ENCODE data around the gene STN1. TPM values are rescaled to one million over a fixed set of nuclear protein-coding genes. Genes with fewer than 3 reads are reported as not detected.
A peak's percentile ranks its signal among the peaks of the same experiment; 100 is the strongest.

The STN1 gene
- total and polyA plus RNA-seq, 9 of the 15 experiments (the other 6 are each of a cell fraction or from before 2014, with no cell fraction given): 9.1 to 19.6 (median 13.8) TPM

- TF ChIP-seq, protein P1, sequence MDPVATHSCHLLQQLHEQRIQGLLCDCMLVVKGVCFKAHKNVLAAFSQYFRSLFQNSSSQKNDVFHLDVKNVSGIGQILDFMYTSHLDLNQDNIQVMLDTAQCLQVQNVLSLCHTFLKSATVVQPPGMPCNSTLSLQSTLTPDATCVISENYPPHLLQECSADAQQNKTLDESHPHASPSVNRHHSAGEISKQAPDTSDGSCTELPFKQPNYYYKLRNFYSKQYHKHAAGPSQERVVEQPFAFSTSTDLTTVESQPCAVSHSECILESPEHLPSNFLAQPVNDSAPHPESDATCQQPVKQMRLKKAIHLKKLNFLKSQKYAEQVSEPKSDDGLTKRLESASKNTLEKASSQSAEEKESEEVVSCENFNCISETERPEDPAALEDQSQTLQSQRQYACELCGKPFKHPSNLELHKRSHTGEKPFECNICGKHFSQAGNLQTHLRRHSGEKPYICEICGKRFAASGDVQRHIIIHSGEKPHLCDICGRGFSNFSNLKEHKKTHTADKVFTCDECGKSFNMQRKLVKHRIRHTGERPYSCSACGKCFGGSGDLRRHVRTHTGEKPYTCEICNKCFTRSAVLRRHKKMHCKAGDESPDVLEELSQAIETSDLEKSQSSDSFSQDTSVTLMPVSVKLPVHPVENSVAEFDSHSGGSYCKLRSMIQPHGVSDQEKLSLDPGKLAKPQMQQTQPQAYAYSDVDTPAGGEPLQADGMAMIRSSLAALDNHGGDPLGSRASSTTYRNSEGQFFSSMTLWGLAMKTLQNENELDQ (CRISPR knock-in tag; IDR thresholded peaks at IDR 0.05; ENCODE audit: borderline replicate concordance): no peak
- TF ChIP-seq JUN (IDR thresholded peaks at IDR 0.05; ENCODE audit: borderline replicate concordance, low read depth, low read length) (no peak), JUN (CRISPR knock-in tag; IDR thresholded peaks at IDR 0.05; ENCODE audit: borderline replicate concordance) (no peak)
Observed at GRCh38 chr10:103912759-103913158, 5.2 kb downstream of the STN1 start (continued).

DNA sequence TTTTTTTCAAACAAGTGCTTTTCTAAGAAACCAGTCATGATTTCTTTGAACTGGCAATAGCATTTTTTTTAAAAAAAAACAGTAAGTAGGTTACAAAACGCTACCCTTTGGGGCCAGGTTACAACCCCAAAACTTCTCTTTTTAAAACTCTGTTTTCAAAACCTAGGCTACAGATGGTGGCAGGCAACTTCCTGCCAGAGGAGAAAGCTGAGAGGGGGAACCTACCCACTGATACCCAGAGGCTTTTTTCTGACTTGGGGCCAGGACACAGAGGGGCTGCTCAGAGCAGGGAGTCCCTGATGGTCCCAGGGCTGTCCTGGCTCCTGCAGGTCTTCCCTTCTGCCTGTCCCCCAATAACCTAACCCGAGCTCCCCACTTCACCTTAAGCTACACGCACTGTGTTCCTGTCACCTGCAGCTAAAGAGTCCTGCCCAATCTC, 6.9 kb downstream of the STN1 start:
- peak in 1 of 4 experiments; percentile 16 for DNase-seq (ENCODE audit: extremely low read depth in 1 of 4, low spot score in 3 of 4)
- POLR2A ChIA-PET: no interaction called here
- no peak overlapping the region for H3K4me3 ChIP-seq
- in situ Hi-C loops (cut with MboI): no loop called here
- intact Hi-C loops (cut with micrococcal nuclease): no loop called here
- BruUV-seq (replicated peaks): no TSS peak
- no peaks in the 10 kb centered on the region for H3K9me1 ChIP-seq (ENCODE audit: control insufficient read depth, insufficient read depth, low read length)
- H3K27me3 ChIP-seq (ENCODE audit: control insufficient read depth in 2 of 2, insufficient read depth in 2 of 2, low read length in 2 of 2): no peaks in the 10 kb centered on the region
- FAIRE-seq: no peak
- H3K27ac ChIP-seq (ENCODE audit: extremely low read depth, low read depth, low read length): peak overlapping the region; percentile 49; the same call in 2 of the 3 replicates
- peaks cover 8 to 22% of the 10 kb centered on the region in 2 experiments for H3K4me1 ChIP-seq (replicated peaks in 1 of 2; ENCODE audit: control insufficient read depth in 2 of 2, insufficient read depth in 2 of 2, low read length in 2 of 2)
- CTCF ChIA-PET (ENCODE audit: low intra/inter-chr PET ratio): no interaction called here
- H3K9me3 ChIP-seq (replicated peaks; ENCODE audit: control insufficient read depth, insufficient read depth, low read depth, low read length): no peaks in the 10 kb centered on the region; the same call in 1 of the 2 replicates
- peaks cover 3% of the 10 kb centered on the region; the same call in 2 of the 3 replicates for H3K36me3 ChIP-seq (ENCODE audit: control insufficient read depth, insufficient read depth, low read length)
- H3K9ac ChIP-seq (ENCODE audit: insufficient read depth in 1 of 2, low read depth in 2 of 2, low read length in 2 of 2): peak overlapping the region; percentile 46 to 78; a peak in 3 of 4 replicates
- H4K20me1 ChIP-seq (replicated peaks; ENCODE audit: control insufficient read depth, insufficient read depth, low read length): no peaks in the 10 kb centered on the region
- TF ChIP-seq PHB2 (IDR thresholded peaks at IDR 0.05; ENCODE audit: low read depth): no peak
- peak; percentile 22; the same call in 1 of the 2 replicates for TF ChIP-seq ZNF384 (IDR thresholded peaks at IDR 0.05; ENCODE audit: low read depth, low read length)
- TF ChIP-seq STAT5A (IDR thresholded peaks at IDR 0.05; ENCODE audit: borderline replicate concordance, low read length): 0 out of 2 replicates have a peak, but pooled peaks have one; percentile 24
- ATAC-seq: no peak
- peak overlapping the region; percentile 63; the same call in 1 of the 2 replicates for H2AFZ ChIP-seq (ENCODE audit: low read depth, low read length)
- 0 out of 3 replicates have a peak, but pooled peaks cover 3% of the 10 kb centered on the region for H3K79me2 ChIP-seq (ENCODE audit: control insufficient read depth, insufficient read depth, low read length)
- WGBS (ENCODE audit: insufficient coverage, low coverage, missing lambda C conversion rate): 40% methylated on average over 3 of the region's 3 CpGs
- no peak overlapping the region for H3K4me2 ChIP-seq (ENCODE audit: insufficient read depth, low read length)

All from K562 (cell line).